GM21360 (cell line): ENCODE data around the gene ATXN10.
"Not testable (repeated sequence)": the region's sequence is repeated elsewhere in the genome, so short reads cannot be mapped to it uniquely, and the experiment has no call there.

ENCODE experiments used
- ATAC-seq: cut with Tn5 transposase; IDR thresholded peaks from one replicate; pipeline ENCODE4 v1.9.1; 2021; ENCODE audit warnings: mild to moderate bottlenecking, moderate library complexity; ENCODE audit not compliant: unreplicated experiment

The ATXN10 gene

DNA sequence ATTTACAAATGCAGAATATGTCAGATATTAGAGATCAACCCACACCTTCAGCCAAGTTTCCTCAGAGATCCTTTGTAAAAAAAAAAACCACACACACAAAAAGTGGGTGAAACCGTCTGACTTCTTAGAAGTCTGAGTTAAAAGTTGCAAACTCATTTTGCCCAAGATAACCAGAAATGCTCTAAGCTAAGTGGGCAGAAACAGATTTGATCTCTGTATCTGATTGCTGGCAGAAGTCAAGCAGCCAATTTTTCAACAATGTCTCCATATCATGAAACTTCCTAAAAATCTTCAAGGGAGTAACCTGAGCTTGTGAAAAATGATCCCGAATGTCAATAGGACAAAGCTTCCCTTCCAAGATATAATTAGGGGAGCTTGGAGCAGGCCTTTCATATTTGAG is 28.6 kb upstream of the ATXN10 start:
- no peak for ATAC-seq

- no peak for ATAC-seq
Measured at GRCh38 chr22:45644714-45645113, 26.9 kb upstream of the ATXN10 start.

- no peak for ATAC-seq
Measured at GRCh38 chr22:45645150-45645525, 26.5 kb upstream of the ATXN10 start.

GRCh38 chr22:45645526-45646414 is 25.9 kb upstream of the ATXN10 start:
- no peak for ATAC-seq

GRCh38 chr22:45647532-45648225 is 24.0 kb upstream of the ATXN10 start:
- no peak for ATAC-seq

DNA sequence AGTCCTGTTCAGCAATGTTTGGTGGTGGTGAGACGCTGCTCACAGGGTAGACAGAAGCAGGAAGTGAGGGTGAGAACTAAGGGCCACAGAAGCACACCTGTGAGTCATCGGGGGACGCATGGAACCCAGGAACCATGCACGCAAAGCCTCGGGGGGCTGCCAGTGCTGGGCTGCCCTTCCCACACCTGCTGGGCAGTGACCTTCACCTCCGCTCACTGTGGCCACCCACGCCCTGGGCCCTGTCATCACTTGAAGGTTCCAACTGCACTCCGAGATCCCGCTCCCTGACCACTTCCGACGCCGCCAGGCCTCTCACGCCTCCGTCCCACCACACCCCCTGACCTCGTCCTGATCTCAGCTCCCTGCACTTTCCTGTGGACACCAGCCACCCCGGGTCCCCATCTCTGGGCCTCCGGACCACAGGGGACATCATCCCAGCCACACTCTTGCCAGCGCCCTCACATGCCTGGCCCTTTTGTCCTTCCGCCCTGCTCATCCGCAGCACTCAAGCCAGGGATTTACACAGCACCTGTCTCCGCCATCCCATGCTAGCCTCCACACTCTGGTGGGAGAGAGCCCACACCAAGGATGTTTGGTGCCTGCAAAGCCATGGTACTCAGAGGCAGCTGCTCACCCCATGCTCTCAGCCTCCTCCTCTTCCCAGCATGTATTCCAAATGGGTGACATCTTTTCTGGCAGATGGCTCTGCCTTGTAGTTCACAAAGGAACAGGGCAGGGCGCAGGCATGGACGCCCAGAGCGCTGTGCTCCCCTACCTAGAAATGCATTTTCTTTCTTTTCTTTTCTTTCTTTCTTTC is 23.1 kb upstream of the ATXN10 start:
- no peak for ATAC-seq

GRCh38 chr22:45649809-45650208 is 21.8 kb upstream of the ATXN10 start:
- no peak for ATAC-seq

DNA sequence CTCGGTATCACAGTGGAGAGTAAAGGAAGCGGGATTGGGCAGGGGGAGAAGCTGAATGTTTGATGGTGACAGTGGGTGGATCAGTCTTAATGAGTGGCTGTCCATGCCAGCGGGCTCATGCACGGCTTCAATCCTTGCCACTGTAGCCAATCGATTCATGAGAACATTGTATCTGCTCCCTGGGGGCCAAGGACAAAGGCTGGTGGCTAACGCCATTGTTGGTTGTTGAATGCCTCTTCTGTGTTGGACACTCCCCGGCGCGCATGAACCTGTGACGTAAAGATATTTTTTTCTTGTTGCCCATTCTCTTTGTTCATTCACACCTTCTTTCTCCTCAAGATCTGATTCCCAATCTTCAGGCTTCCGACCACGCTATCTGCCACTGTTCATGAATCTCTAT is 20.9 kb upstream of the ATXN10 start:
- no peak for ATAC-seq

- ATAC-seq = no peak
Measured at GRCh38 chr22:45651931-45652528, 19.6 kb upstream of the ATXN10 start.

DNA sequence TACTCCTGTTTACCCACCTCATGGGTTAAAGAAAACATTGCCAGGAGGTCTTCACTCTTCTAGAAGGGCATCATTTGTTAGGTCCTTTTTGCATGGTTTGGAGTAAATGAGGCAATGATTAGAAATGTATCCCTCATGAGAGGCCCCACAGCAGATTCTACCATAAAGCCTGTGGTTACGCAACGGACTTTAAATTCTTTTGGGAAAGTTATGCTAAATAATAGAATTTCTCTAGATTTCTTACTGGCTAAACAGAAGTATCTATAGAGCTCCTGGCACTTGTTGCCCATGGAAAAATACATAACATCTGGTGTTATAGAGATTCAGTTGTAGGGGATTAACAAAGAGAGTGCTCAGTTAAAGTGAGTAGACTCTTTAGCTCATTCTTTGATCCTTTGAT is 15.1 kb upstream of the ATXN10 start:
- ATAC-seq = no peak

- no peak for ATAC-seq
Measured at GRCh38 chr22:45657701-45658100, 13.9 kb upstream of the ATXN10 start.

DNA sequence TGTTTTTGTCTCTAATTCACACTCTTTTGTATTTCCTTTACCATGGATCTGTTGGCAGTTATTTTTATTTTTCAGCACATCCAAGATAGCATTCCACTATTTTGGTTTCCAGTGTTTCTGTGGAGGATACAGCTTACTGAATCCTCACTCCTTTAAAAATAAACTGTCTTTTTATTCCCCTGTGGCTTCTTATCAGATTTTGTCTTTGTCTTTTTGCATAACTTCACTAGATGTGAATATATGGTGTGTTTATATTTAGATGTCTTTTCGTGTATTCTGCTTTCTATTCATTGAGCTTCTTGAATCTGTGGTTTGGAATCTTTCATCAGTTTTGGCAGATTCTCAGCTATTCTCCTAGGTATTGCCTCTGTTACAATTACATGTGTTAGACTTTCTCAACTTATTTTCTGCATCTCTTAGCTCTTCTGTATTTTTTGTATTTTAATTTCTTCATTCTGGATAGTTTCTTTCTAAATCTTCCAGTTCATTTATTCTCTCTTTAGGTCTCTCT is 7.4 kb upstream of the ATXN10 start:
- ATAC-seq = no peak

- ATAC-seq = no peak
Measured at GRCh38 chr22:45667486-45667885, 4.1 kb upstream of the ATXN10 start.

- ATAC-seq = not testable (repeated sequence)
Measured at GRCh38 chr22:45670363-45670762, 1.3 kb upstream of the ATXN10 start.

GRCh38 chr22:45670981-45671782 is 452 bp upstream of the ATXN10 start:
- peak; percentile 9 for ATAC-seq

GRCh38 chr22:45672564-45673481 is 1.2 kb downstream of the ATXN10 start:
- no peak for ATAC-seq

- ATAC-seq = no peak
Measured at GRCh38 chr22:45673482-45674175, 2.0 kb downstream of the ATXN10 start.

GRCh38 chr22:45676024-45676423 is 4.4 kb downstream of the ATXN10 start:
- ATAC-seq = no peak
